Tibial artery (tissue), 4 donors: ENCODE results near the gene UGCG.
A peak's percentile ranks its signal among the peaks of the same experiment; 100 is the strongest.
"Not testable (repeated sequence)": the region's sequence is repeated elsewhere in the genome, so short reads cannot be mapped to it uniquely, and the experiment has no call there.

ENCODE experiments used
- DNase-seq, 2 donors: peaks; one replicate each; pipeline ENCODE4 v3.0.0-alpha.2; 2019
- H3K27ac ChIP-seq, 2 donors: fragments of 200-600 bp; sonication (generic) in 1 of 2; 1 replicate in 1 of 2; 2 replicates in 1 of 2; pipeline ENCODE4 v1.5.1; 2018 to 2019; ENCODE audit warnings: mild to moderate bottlenecking in 1 of 2
- H3K27me3 ChIP-seq, 2 donors: fragments of 200-600 bp; sonication (generic) in 1 of 2; one replicate each; pipeline versions ENCODE4 v1.5.1 to v1.6.0; 2016 to 2019
- H3K36me3 ChIP-seq, 3 donors: fragments of 200-600 bp; sonication (generic) in 2 of 3; one replicate each; pipeline ENCODE4 v1.5.1; 2016 to 2019; ENCODE audit warnings: mild to moderate bottlenecking in 2 of 3
- H3K4me1 ChIP-seq, 4 donors: fragments of 200-600 bp; sonication (generic) in 2 of 4; 1 replicate in 3 of 4; 2 replicates in 1 of 4; pipeline ENCODE4 v1.5.1; 2016 to 2019
- H3K4me3 ChIP-seq, 2 donors: fragments of 200-600 bp; sonication (generic) in 1 of 2; 1 replicate in 1 of 2; 2 replicates in 1 of 2; pipeline ENCODE4 v1.5.1; 2018 to 2019; ENCODE audit warnings: mild to moderate bottlenecking in 2 of 2
- H3K9me3 ChIP-seq, 3 donors: fragments of 200-600 bp; sonication (generic) in 1 of 3; one replicate each; pipeline ENCODE4 v1.5.1; 2016 to 2019
- intact Hi-C: fragments of 100-400 bp; cut with DNase I; formaldehyde crosslinking; loops from one replicate; pipeline ENCODE4 v1.15.0; 2023; ENCODE audit warnings: low total_unique reads
- TF ChIP-seq, protein P1 (sequence below), 2 experiments: fragments of 200-600 bp in 1 of 2; fragments of 450-650 bp in 1 of 2; IDR thresholded peaks; one replicate each; pipeline ENCODE4 v1.5.1; 2017 to 2019; ENCODE audit warnings: antibody characterized with exemption in 2 of 2, mild to moderate bottlenecking in 1 of 2, moderate library complexity in 1 of 2

Gene UGCG

DNA sequence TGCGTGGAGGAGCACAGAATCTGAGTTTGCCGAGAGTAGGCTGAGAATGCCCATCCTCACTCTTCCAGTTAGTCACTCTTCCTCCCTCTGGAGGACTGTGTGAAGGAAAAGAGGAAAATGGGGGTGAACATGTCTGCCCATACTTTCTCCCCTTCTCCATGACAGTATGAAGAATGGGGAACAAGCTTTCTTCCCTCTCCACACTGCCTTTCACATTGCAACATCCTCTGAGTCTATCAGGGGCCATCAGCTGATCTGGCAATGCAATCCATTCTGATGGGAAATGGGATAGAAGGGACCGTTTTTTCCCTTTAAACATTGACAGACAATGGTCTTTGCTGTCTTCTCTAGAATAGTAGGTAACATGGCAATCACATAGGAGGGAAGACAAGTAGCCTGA is 56.8 kb downstream of the UGCG start:
- intact Hi-C loops = loop anchor here (10.0 kb wide), 1 partner anchor 1829 kb away; no protein-coding TSS in a partner anchor
- no peaks in the 10 kb centered on the region for H3K27me3 ChIP-seq
- TF ChIP-seq, protein P1, sequence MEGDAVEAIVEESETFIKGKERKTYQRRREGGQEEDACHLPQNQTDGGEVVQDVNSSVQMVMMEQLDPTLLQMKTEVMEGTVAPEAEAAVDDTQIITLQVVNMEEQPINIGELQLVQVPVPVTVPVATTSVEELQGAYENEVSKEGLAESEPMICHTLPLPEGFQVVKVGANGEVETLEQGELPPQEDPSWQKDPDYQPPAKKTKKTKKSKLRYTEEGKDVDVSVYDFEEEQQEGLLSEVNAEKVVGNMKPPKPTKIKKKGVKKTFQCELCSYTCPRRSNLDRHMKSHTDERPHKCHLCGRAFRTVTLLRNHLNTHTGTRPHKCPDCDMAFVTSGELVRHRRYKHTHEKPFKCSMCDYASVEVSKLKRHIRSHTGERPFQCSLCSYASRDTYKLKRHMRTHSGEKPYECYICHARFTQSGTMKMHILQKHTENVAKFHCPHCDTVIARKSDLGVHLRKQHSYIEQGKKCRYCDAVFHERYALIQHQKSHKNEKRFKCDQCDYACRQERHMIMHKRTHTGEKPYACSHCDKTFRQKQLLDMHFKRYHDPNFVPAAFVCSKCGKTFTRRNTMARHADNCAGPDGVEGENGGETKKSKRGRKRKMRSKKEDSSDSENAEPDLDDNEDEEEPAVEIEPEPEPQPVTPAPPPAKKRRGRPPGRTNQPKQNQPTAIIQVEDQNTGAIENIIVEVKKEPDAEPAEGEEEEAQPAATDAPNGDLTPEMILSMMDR (IDR thresholded peaks at IDR 0.05) = no peak
- no peak overlapping the region for H3K27ac ChIP-seq
- DNase-seq = no peak
- H3K9me3 ChIP-seq = no peaks in the 10 kb centered on the region
- H3K36me3 ChIP-seq = no peaks in the 10 kb centered on the region
- H3K4me3 ChIP-seq = no peak overlapping the region
- H3K4me1 ChIP-seq = peaks cover 0 to 11% (median 6%) of the 10 kb centered on the region in 4 donors

DNA sequence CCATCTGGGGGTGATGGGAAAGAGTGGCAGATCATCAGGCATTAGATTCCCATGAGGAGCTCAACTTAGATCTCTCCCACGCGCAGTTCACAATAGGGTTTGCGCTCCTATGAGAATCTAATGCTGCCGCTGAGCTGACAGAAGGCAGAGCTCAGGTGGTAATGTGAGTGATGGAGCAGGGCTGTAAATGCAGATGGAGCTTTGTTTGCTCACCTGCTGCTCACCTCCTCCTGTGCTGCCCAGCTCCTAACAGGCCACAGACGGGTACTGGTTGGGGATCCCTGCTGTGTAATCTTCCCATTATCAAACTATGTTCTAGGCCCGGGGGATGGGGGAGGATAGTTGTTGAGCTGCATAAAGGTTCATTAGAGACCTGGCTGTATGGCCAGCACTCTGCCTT is 58.4 kb downstream of the UGCG start:
- Histone ChIP-seq H3K27me3 (no peaks in the 10 kb centered on the region), H3K27ac (no peak overlapping the region), H3K4me3 (no peak overlapping the region), H3K4me1 (peaks cover 0 to 11% (median 7%) of the 10 kb centered on the region in 4 donors), H3K36me3 (no peaks in the 10 kb centered on the region), H3K9me3 (no peaks in the 10 kb centered on the region)
- TF ChIP-seq, protein P1 (IDR thresholded peaks at IDR 0.05) = no peak
- no peak for DNase-seq
- intact Hi-C loops = loop anchor here (10.0 kb wide), 1 partner anchor 1830 kb away; no protein-coding TSS in a partner anchor

DNA sequence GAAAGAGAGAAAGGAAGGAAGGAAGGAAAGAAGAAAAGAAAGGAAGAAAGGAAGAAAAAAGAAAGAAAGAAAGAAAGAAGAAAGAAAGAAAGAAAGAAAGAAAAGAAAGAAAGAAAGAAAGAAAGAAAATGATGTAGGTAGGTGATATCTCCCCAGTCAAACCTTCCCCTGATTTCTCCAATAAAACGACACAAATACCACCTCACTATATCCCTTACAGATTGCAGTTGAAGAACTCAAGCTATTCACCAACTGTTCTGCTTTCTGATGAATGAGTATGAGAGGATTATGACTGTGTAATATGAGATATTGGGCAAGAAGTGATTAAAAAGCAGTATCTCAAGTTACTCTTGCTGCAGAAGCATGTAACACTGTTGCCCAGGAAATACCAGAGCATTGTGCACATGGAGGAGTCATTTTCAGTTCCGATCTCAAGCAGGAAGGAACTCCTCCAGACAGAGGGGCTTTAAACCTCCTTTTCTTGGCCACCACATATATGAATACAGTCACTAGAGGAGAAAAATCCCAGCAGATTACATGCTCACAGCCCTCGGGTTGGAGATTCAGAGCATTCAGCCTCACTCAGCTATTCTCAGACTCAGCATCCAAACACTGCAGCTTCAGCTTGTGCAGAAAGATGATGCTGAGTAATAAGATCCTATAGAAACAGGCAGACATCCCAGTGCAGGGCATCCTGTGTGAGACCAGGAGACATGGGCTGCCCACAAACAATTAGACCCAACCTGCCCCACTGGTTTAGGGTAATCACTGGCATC is 61.4 kb downstream of the UGCG start:
- Histone ChIP-seq H3K4me3 (peak overlapping the region in 1 of 2 donors; percentile 32), H3K36me3 (no peaks in the 10 kb centered on the region), H3K4me1 (peaks cover 0 to 11% (median 7%) of the 10 kb centered on the region in 4 donors), H3K9me3 (no peaks in the 10 kb centered on the region), H3K27ac (no peak overlapping the region), H3K27me3 (no peaks in the 10 kb centered on the region)
- TF ChIP-seq, protein P1 (IDR thresholded peaks at IDR 0.05) = no peak
- peak in 1 of 2 donors; percentile 31 for DNase-seq
- intact Hi-C loops = loop anchor here (10.0 kb wide), 1 partner anchor 1833 kb away; no protein-coding TSS in a partner anchor

DNA sequence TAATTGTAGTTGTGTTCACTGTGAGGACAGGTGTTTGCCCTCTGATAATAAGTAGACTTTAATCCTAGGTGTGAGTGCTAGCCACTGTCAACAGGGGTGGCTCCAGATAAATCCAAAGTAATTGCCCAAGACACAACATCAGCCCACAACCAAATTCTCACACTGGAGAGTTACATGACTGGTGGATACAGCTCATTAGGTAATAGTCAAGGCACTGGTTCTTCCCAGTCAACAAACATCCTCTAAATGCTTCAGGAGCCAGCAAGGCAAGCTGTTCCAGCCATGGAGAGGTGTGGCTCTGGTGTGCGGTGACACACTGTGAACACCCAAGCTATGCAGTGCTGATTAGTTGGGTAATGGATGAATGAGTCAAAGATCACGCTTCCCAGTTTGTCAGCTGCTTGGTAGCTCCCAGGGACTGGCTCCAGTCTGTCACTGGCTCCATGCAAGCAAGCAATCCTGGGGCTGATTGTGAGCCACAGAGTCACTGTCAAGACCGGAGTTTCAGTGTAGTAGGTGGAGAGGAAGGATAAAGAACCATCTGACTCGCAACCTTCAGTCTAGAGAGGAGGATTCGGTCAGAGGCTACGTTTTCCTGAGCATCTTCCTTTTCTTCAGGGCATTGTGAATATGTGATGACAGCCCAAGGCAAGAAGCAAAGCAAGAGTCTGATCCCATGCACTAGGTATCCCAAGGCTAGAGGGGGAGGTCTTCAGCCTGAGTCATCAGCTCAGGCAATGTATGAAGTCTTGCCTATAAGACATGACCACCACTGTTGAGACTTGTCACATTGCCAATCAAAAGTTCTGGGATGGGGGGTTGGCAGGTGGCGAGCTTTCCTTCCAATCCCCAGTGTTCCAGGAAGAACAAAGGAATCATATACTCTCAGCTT is 63.1 kb downstream of the UGCG start:
- Histone ChIP-seq H3K27me3 (no peaks in the 10 kb centered on the region), H3K36me3 (no peaks in the 10 kb centered on the region), H3K27ac (no peak overlapping the region), H3K9me3 (no peaks in the 10 kb centered on the region), H3K4me3 (no peak overlapping the region), H3K4me1 (peaks cover 0 to 11% (median 7%) of the 10 kb centered on the region in 4 donors)
- TF ChIP-seq, protein P1 (IDR thresholded peaks at IDR 0.05) = no peak
- peak in 1 of 2 donors; percentile 61 for DNase-seq
- intact Hi-C loops = loop anchor here (10.0 kb wide), 2 partner anchors 55 to 1835 kb away; no protein-coding TSS in a partner anchor

DNA sequence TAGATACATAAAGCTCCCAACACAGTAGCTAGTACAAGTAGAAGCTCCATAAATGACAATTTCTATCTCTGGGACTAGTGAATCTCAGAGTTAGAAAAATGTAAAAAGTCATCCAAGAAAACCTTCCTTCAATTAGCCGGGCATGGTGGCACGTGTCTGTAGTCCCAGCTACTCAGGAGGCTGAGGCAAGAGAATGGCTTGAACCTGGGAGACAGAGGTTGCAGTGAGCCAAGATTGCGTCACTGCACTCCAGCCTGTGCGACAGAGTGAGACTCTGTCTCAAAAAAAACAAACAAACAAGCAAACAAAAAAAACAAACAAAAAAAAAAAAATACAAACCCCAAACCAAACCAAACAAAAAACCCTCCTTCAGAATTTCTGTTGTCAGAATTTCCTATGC is 63.9 kb downstream of the UGCG start:
- H3K27me3 ChIP-seq, H3K27ac ChIP-seq, DNase-seq, H3K9me3 ChIP-seq, H3K4me3 ChIP-seq, H3K36me3 ChIP-seq: not testable (repeated sequence)
- peaks cover 0 to 11% (median 7%) of the 10 kb centered on the region in 4 donors for H3K4me1 ChIP-seq
- intact Hi-C loops = loop anchor here (10.0 kb wide), 1 partner anchor 56 kb away; no protein-coding TSS in a partner anchor
